Upper lobe of left lung (tissue), 6 donors: ENCODE measurements around the gene B3GAT1. TPM values are rescaled to one million over a fixed set of nuclear protein-coding genes. Genes with fewer than 3 reads are reported as not detected.

ENCODE experiments used
- ATAC-seq, 2 donors: fragments of 200-7000 bp; cut with Tn5 transposase; one replicate each; pipeline ENCODE4 v1.9.1; 2022; ENCODE audit warnings: mild to moderate bottlenecking in 2 of 2, moderate library complexity in 2 of 2; ENCODE audit not compliant: low FRiP score in 2 of 2
- DNase-seq, 2 donors: peaks; one replicate each; pipeline ENCODE4 v3.0.0-alpha.2; 2019 to 2020
- H3K27ac ChIP-seq, 4 donors: fragments of 200-600 bp; sonication (generic); one replicate each; pipeline ENCODE4 v1.5.1; 2016 to 2019
- H3K27me3 ChIP-seq, 4 donors: fragments of 200-600 bp; sonication (generic); one replicate each; pipeline ENCODE4 v1.5.1; 2017 to 2019
- H3K36me3 ChIP-seq, 4 donors: fragments of 200-600 bp; sonication (generic); one replicate each; pipeline ENCODE4 v1.5.1; 2016 to 2019
- H3K4me1 ChIP-seq, 4 donors: fragments of 200-600 bp; sonication (generic); one replicate each; pipeline ENCODE4 v1.5.1; 2018 to 2019
- H3K4me3 ChIP-seq, 4 donors: fragments of 200-600 bp; sonication (generic); one replicate each; pipeline ENCODE4 v1.5.1; 2017 to 2019; ENCODE audit warnings: mild to moderate bottlenecking in 2 of 4, moderate library complexity in 1 of 4
- H3K9me3 ChIP-seq, 4 donors: fragments of 200-600 bp; sonication (generic); one replicate each; pipeline ENCODE4 v1.5.1; 2018 to 2019
- CTCF ChIP-seq, 6 experiments: fragments of 450-650 bp in 4 of 6; fragments of 200-600 bp in 2 of 6; sonication (generic) in 2 of 6; IDR thresholded peaks; one replicate each; pipeline ENCODE4 v1.5.1; 2016 to 2019; ENCODE audit warnings: antibody characterized with exemption in 6 of 6
- EP300 ChIP-seq, 4 donors: sonication (generic); formaldehyde crosslinking; IDR thresholded peaks; one replicate each; pipeline ENCODE4 v1.5.1; 2017; ENCODE audit warnings: antibody characterized with exemption in 4 of 4, control low read depth in 2 of 4
- POLR2A ChIP-seq, 4 donors: fragments of 450-650 bp; IDR thresholded peaks; one replicate each; pipeline ENCODE4 v1.5.1; 2016 to 2017; ENCODE audit warnings: antibody characterized with exemption in 4 of 4, mild to moderate bottlenecking in 2 of 4
- POLR2AphosphoS5 ChIP-seq, 2 donors: sonication (generic); formaldehyde crosslinking; IDR thresholded peaks; one replicate each; pipeline ENCODE4 v1.5.1; 2017; ENCODE audit warnings: antibody characterized with exemption in 2 of 2
- WGBS, 2 donors: methylation state at CpG; one replicate each; pipeline ENCODE4 v1.1.5; 2017 to 2018; 5-methylcytosine and 5-hydroxymethylcytosine counted together
- total RNA-seq, 6 donors: library from RNA; depleted of rRNA in 4 of 6; stranded (reverse); fragments of >200 nt in 4 of 6; gene quantifications; one replicate each; pipeline versions ENCODE4 v1.1.0 to v1.2.1, GENCODE V29; 2016 to 2021
- donor health status: DM: no; HTN: no; CAD: no; lungs with moderate emphysema.
- donor health status: DM: no; HTN: yes; CAD: no; lungs with severe emphysema.

B3GAT1 gene
- total RNA-seq, 6 donors from 2014 or later = under 0.01 to 2.7 (median 1.2) TPM

- Histone ChIP-seq H3K36me3 (no peaks in the 10 kb centered on the region), H3K9me3 (no peaks in the 10 kb centered on the region), H3K27me3 (no peaks in the 10 kb centered on the region), H3K27ac (no peak overlapping the region), H3K4me3 (no peak overlapping the region), H3K4me1 (no peaks in the 10 kb centered on the region)
- 85 to 88% methylated on average over 10 of the region's 10 CpGs for WGBS, 2 donors
- TF ChIP-seq EP300 (IDR thresholded peaks at IDR 0.05) = no peak
- ATAC-seq (peak in 1 of 2 donors; percentile 36), DNase-seq (no peak)
These were observed 24.7 kb upstream of the B3GAT1 start for GRCh38 chr11:134436781-134437180.

- Histone ChIP-seq H3K27me3 (no peaks in the 10 kb centered on the region), H3K36me3 (no peaks in the 10 kb centered on the region), H3K4me3 (no peak overlapping the region), H3K4me1 (no peaks in the 10 kb centered on the region), H3K27ac (no peak overlapping the region), H3K9me3 (no peaks in the 10 kb centered on the region)
- ATAC-seq = no peak
- TF ChIP-seq POLR2AphosphoS5 (IDR thresholded peaks at IDR 0.05) (no peak), CTCF (IDR thresholded peaks at IDR 0.05) (no peak), EP300 (IDR thresholded peaks at IDR 0.05) (no peak), POLR2A (IDR thresholded peaks at IDR 0.05) (no peak)
- WGBS, 2 donors = 75 to 83% methylated on average over 10 of the region's 10 CpGs
- DNase-seq = no peak
These were observed 21.8 kb upstream of the B3GAT1 start for GRCh38 chr11:134433806-134434205.

GRCh38 chr11:134433251-134433650, 21.2 kb upstream of the B3GAT1 start:
- no peaks in the 10 kb centered on the region for H3K36me3 ChIP-seq
- H3K27ac ChIP-seq = no peak overlapping the region
- no peak overlapping the region for H3K4me3 ChIP-seq
- H3K9me3 ChIP-seq = no peaks in the 10 kb centered on the region
- TF ChIP-seq POLR2AphosphoS5 (IDR thresholded peaks at IDR 0.05) (no peak), CTCF (IDR thresholded peaks at IDR 0.05) (no peak), POLR2A (IDR thresholded peaks at IDR 0.05) (no peak), EP300 (IDR thresholded peaks at IDR 0.05) (no peak)
- H3K27me3 ChIP-seq = no peaks in the 10 kb centered on the region
- DNase-seq (no peak), ATAC-seq (no peak)
- WGBS, 2 donors = 88% methylated on average over 3 of the region's 3 CpGs
- H3K4me1 ChIP-seq = no peaks in the 10 kb centered on the region

- H3K27ac ChIP-seq = no peak overlapping the region
- TF ChIP-seq POLR2A (IDR thresholded peaks at IDR 0.05) = no peak
- no peak for TF ChIP-seq CTCF (IDR thresholded peaks at IDR 0.05)
- no peak for TF ChIP-seq POLR2AphosphoS5 (IDR thresholded peaks at IDR 0.05)
- no peak for TF ChIP-seq EP300 (IDR thresholded peaks at IDR 0.05)
- ATAC-seq (no peak), DNase-seq (no peak)
- WGBS, 2 donors = 21 to 26% methylated on average over 2 of the region's 2 CpGs
- no peaks in the 10 kb centered on the region for H3K36me3 ChIP-seq
- H3K27me3 ChIP-seq = no peaks in the 10 kb centered on the region
- H3K4me1 ChIP-seq = no peaks in the 10 kb centered on the region
- no peaks in the 10 kb centered on the region for H3K9me3 ChIP-seq
- H3K4me3 ChIP-seq = no peak overlapping the region
These were observed 20.7 kb upstream of the B3GAT1 start for GRCh38 chr11:134432776-134433175.

GRCh38 chr11:134429106-134429505, 17.1 kb upstream of the B3GAT1 start:
- H3K27me3 ChIP-seq = no peaks in the 10 kb centered on the region
- no peaks in the 10 kb centered on the region for H3K4me1 ChIP-seq
- no peak for TF ChIP-seq CTCF (IDR thresholded peaks at IDR 0.05)
- H3K36me3 ChIP-seq = no peaks in the 10 kb centered on the region
- H3K4me3 ChIP-seq = no peak overlapping the region
- WGBS, 2 donors = 74 to 82% methylated on average over 5 to 10 of the region's 10 CpGs
- DNase-seq = no peak
- no peaks in the 10 kb centered on the region for H3K9me3 ChIP-seq
- no peak overlapping the region for H3K27ac ChIP-seq
- ATAC-seq = no peak
